Measurements from ENCODE around the gene JPH4. TPM values are rescaled to one million over a fixed set of nuclear protein-coding genes. Genes with fewer than 3 reads are reported as not detected.

The JPH4 gene
- total and polyA plus RNA-seq, 2 of the 8 experiments (the other 6 are each of a cell fraction or from before 2014, with no cell fraction given) = 23.9 to 46.7 TPM

DNA sequence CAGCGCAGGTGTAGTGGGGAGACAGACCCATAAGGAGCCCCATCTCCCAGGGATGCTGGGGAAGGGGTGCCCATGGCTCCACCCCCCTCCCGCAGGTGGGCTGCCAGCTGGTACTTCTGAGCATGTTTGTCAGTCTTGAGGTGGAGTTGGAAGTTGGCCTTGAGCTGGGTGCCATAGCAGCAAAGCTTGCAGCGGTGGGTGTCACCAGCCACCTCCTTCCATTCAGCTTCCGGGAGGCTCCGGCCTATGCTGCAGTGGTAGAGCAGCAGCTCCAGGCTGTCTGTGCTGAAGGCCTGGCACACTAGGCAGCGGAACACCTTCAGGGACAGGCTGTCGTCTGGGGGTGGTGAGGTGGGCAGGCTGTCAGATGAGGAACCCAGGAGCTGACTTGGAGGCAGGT is 45.9 kb downstream of the JPH4 start (continued):
- TF ChIP-seq SIN3A (conservative IDR thresholded peaks at IDR 0.05 in 1 of 2, IDR thresholded peaks at IDR 0.05 in 1 of 2; ENCODE audit: low read depth in 1 of 2, low read length in 2 of 2) = no peak
- no peak for TF ChIP-seq TCF12 (IDR thresholded peaks at IDR 0.05; ENCODE audit: low read depth, low read length)
- TF ChIP-seq TAF7 (optimal IDR thresholded peaks at IDR 0.05; ENCODE audit: borderline replicate concordance, low read depth, low read length) = no peak

Measured in H1 (cell line).